NCI-H226 (cell line): ENCODE results near the gene FECH.
A peak's percentile ranks its signal among the peaks of the same experiment; 100 is the strongest.
"Not testable (repeated sequence)": the region's sequence is repeated elsewhere in the genome, so short reads cannot be mapped to it uniquely, and the experiment has no call there.

Experiments used
- DNase-seq: peaks from one replicate; pipeline ENCODE4 v3.0.0-alpha.2; 2015

The FECH gene

DNA sequence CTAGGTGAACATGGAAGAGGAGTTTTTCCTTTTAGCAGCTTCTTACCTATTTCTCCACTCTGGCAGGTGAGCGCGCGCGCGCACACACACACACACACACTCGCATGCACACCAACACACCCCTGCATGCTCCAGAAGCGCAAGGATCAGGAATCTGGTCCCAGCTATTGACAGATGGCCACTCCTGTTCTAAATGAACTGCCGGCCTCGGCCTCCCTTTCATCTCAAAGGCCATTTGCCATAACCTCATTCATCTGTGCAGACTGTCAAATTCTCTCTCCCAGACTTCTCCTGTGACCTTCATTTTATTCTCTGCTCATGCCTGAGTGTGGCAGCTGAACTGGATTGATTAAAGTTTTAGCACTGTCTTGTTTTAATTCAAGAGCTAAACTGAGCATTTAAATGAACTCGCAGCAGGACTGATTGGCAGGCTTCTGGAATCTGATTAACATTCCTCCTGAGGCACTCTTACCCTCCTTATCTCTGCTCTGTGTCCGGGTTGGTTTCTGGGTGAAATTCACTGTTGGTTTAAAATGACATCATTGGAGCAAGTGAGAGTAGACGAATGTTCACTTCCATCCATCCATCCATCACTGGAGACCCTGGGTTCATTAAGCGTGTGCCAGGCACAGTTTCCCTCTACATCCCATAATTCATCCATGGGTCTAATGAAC, 58.8 kb downstream of the FECH start:
- DNase-seq: no peak

DNA sequence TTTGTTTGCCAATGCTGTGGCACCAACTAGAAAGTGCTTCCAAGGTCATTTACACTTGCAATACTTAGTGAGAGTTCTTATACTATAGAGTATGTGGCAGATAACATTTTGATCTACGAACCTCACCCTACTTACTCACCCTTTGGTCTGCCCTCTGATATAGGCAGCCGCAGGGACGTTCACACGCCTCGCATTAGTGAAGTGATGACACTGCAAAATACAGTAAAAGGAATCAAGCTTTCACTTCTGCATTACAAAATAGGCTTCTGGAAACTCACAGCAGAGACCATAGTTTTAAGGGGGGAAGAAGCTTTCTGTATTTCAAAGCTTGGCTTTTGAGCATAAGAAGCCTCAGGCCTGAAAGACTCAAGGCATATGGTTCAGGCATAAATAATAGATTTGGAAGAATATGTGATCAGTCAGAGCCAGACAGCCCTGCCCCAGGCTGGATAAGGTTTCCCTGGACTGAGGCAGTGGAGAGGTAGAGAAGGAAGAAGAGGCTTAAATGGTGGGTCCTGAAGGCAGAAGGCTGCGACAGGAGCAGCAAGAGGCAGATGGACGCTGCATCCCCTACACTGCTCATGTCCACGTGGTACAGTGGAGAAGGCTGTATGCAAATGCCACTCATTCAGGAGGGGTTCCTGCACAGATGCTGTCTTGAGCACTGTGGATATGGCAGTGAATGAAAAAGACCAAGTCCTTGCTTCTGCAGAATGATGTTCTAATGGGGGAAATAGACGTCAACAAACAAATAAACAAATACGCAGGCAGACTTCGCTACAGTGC, 63.1 kb downstream of the FECH start:
- DNase-seq: no peak

DNA sequence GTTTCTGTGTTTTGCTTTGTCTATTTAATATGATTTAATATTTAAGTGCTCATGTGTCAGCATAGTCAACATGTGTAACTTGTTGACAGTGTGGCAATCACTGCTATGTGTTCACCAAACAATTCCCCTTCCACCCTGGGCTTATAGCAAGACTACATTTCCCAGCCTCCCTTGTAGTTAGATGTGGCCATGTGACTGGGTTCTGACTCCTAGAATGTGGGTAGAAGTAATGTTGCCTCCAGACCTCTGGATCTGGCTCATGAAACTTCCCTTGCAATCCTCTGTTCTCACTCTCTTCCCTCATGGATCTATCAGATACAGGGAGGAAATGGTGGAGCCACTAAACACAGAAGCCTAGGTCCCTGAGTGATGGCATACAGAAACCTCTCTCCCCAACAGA, 64.2 kb downstream of the FECH start:
- DNase-seq: not testable (repeated sequence)

DNA sequence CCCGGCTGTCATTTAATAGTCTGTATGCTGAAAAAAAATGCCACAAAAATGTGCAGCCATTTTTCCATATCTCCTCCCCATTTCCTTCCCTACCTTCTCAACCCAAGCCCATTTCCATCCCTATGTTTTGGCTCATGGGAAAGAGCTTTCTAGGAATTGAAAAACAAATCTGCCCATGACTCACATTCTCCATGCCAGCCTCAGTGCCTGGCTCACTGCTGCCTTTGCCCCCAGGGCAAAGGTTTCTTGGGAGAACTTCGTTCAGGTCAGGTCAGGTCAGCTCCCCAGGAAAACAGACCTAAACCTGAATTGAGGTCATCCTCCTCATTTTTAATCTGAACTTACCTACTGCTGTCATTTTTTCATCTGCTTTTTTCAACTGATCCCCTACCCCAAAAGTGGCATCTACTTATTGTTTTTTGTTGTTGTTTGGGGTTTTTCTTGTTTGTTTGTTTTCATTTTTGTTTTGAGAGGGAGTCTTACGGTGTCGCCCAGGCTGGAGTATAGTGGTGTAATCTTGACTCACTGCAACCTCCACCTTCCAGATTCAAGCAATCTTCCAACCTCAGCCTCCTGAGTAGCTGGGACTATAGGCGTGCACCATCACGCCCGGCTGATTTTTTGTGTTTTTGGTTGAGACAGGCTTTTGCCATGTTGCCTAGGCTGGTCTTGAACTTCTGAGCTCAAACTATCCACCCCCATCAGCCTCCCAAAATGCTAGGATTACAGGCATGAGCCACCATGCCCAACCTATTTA, 66.7 kb downstream of the FECH start:
- DNase-seq: peak; percentile 2

DNA sequence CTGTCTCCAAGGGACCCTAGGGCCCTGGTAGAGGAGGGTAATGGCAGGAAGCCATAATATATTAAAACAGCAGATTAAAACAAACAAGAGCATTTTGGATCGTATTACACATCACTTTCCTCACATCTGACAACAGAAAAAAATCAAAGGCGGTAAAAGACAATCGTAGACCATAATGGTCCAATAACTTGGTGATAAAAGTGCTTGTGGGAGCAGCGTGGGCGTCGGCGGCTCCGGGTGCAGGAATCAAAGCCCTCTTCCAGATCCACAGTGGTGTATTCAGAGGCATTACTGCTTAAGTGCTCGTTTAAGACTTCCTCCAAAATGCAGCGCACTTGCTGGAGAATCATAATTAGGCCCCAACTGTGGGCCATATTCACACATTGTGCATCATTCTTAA, 68.0 kb downstream of the FECH start:
- DNase-seq: no peak

DNA sequence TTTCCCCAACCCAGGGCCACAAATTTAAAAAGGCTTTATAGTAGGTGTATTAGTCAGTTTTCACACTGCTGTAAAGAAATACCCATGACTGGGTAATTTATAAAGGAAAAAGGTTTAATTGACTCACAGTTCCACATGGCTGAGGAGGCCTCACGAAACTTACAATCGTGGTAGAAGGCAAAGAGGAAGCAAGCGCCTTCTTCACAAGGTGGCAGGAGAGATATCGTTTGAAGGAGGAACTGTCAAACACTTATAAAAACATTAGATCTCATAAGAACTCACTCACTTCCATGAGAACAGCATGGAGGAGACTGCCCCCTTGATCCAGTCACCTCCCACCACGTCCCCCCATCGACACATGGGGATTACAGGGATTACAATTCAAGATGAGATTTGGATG, 70.4 kb downstream of the FECH start:
- no peak for DNase-seq

DNA sequence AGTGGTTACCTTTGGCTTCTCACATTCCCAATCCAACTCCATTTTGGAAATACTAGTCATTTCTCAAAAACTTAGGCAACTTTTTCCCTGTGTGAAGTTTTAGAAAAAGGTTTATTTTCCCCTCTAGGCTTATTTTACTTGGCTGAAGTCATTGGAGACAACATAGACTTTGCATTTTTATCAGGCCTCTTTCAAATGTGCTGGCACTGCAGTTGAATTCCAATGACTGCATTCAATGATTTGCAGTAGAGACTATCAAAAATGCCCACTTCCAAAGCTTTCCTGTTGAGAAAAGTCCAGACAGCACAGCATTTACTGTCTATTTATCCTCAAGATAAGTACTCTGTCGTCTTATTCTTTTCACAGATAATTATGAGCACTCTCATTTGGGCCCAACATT, 81.3 kb downstream of the FECH start:
- no peak for DNase-seq

DNA sequence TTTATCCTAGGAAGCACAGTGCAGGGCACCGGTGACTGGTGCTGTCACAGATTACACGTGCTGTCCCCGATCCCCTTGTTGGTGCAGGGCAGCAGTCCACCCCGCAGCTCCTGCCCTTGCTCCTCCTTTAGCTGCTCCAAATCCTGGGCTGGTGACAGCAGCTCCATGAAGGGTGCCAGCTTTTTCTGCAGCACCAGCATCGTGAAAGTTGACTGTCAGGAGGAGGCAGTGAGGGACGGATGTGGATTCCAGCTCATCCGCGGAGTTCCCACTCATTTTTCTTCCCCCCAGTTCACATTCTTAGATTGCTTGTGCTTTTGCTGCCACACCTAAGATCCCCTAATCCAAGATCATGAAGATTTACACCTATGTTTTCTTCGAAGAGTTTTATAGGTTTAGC, 83.9 kb downstream of the FECH start:
- DNase-seq: no peak

DNA sequence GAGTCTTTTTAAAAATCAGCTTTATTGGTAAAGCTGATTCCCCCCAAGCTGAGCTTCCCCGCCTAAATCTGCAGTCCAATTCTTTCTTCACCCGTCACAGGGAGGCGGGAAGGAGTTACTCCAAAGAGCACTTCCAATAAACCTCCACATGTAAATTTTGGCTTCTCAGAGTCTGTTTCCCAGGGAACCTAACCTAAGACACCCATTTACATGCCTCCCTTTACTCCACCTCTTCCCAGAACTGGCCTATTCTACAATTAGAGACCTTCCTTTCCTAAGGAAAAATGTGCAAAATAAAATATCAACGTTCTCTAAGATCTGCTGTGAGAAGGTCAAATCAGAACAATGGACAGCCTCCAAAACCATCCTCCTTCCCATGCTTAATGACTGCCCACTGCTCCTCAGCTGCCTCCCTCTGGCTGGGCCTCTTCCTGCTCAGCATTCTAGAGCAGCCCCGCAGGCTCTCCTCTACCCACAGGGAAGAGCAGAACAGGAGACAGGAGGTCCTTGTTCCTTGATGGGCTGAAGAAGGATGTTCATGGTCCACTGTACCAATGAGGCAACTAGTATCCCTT, 87.7 kb downstream of the FECH start:
- DNase-seq: no peak
